ENCODE data around the gene KREMEN1. TPM values are rescaled to one million over a fixed set of nuclear protein-coding genes. Genes with fewer than 3 reads are reported as not detected.
A peak's percentile ranks its signal among the peaks of the same experiment; 100 is the strongest.

KREMEN1 gene
- total and polyA plus RNA-seq, 7 donors: 7.7 to 68.2 (median 17.5) TPM

DNA sequence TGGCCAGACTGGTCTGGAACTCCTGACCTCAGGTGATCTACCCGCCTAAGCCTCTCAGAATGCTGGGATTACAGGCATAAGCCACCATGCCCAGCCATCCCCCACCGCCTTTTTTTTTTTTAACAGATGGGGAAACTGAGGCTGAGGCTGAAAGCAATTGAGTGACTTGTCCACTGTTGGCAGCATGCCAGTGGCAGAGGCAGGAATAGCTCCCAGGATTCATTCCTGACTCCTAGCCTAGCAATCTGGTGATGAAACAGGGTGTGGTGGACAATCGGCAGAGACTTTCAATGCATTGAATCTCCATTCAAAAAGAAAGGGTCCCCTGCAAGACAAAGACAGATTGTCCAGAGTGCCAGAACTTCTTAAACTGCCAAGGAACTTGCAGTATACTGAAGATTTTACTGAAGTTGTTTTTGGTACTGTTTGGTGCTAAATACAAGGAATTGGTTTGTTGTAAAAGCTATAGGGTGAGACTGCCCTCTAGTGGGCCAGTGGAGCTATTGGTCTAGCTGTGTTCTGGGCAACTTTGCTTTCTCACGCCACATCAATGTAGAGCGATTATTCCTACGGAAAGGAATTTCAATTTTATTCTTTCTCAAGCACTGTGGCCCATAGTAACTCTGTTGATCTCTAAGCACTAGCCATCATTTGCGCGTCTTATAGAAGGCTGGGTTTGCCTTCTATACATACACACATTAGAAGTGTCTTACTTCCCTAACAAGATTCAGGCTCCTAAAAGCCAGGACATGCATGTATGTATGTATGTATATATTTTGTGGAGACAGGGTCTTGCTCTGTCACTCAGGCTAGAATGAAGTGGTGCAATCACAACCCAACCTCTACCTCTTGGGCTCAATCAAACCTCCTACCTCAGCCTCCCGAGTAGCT is 32.2 kb upstream of the KREMEN1 start:
- H3K4me3 ChIP-seq: no peak overlapping the region
- H3K27ac ChIP-seq: no peak overlapping the region
- peaks cover 0 to 22% of the 10 kb centered on the region in 2 donors for H3K36me3 ChIP-seq (ENCODE audit: insufficient read depth in 1 of 2, low read depth in 1 of 2)
- H3K27me3 ChIP-seq (ENCODE audit: insufficient read depth in 3 of 3, low read length in 2 of 3): no peaks in the 10 kb centered on the region
- H3K4me1 ChIP-seq: peaks cover 11% of the 10 kb centered on the region
- H3K9me3 ChIP-seq: no peaks in the 10 kb centered on the region
- intact Hi-C loops (cut with DNase I): loop anchor here (1.0 to 2.0 kb wide), 3 partner anchors 64 to 186 kb away; no protein-coding TSS in a partner anchor
- ATAC-seq: peak; percentile 71 to 84 (median 79)
- TF ChIP-seq, protein P1, sequence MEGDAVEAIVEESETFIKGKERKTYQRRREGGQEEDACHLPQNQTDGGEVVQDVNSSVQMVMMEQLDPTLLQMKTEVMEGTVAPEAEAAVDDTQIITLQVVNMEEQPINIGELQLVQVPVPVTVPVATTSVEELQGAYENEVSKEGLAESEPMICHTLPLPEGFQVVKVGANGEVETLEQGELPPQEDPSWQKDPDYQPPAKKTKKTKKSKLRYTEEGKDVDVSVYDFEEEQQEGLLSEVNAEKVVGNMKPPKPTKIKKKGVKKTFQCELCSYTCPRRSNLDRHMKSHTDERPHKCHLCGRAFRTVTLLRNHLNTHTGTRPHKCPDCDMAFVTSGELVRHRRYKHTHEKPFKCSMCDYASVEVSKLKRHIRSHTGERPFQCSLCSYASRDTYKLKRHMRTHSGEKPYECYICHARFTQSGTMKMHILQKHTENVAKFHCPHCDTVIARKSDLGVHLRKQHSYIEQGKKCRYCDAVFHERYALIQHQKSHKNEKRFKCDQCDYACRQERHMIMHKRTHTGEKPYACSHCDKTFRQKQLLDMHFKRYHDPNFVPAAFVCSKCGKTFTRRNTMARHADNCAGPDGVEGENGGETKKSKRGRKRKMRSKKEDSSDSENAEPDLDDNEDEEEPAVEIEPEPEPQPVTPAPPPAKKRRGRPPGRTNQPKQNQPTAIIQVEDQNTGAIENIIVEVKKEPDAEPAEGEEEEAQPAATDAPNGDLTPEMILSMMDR (IDR thresholded peaks at IDR 0.05): peak; percentile 98
- peak in 1 of 2 donors; percentile 68 for DNase-seq
- WGBS, 3 donors: 31 to 34% (median 33%) methylated on average over 9 of the region's 9 CpGs

DNA sequence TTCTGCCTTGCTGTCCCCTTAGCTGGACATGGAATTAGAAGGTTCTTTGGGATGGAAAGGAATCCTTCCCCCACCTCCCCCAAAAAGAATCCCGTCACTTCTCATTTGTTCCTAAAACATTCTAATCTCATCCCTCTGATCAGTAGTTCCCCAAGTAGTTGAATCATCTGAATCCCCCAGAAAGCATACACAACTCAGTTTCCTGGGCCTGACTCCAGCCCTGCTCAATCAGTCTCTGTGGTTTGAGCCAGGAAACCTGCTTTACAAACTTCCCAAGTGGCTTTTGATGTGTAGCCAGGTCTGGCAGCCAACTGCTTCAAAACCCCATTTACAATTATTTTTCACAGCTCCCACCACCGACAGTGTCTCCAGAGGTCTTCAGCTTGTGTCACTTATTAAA is 31.4 kb upstream of the KREMEN1 start:
- TF ChIP-seq, protein P1 (IDR thresholded peaks at IDR 0.05): no peak
- Histone ChIP-seq H3K27me3 (ENCODE audit: insufficient read depth in 3 of 3, low read length in 2 of 3) (no peaks in the 10 kb centered on the region), H3K36me3 (ENCODE audit: insufficient read depth in 1 of 2, low read depth in 1 of 2) (peaks cover 0 to 30% of the 10 kb centered on the region in 2 donors), H3K4me3 (no peak overlapping the region), H3K4me1 (peaks cover 11% of the 10 kb centered on the region), H3K27ac (no peak overlapping the region), H3K9me3 (no peaks in the 10 kb centered on the region)
- ATAC-seq (no peak), DNase-seq (no peak)
- 47 to 63% (median 53%) methylated on average over 2 of the region's 2 CpGs for WGBS, 3 donors
- intact Hi-C loops (cut with DNase I): loop anchor here (2.0 kb wide), 2 partner anchors 65 to 187 kb away; no protein-coding TSS in a partner anchor

DNA sequence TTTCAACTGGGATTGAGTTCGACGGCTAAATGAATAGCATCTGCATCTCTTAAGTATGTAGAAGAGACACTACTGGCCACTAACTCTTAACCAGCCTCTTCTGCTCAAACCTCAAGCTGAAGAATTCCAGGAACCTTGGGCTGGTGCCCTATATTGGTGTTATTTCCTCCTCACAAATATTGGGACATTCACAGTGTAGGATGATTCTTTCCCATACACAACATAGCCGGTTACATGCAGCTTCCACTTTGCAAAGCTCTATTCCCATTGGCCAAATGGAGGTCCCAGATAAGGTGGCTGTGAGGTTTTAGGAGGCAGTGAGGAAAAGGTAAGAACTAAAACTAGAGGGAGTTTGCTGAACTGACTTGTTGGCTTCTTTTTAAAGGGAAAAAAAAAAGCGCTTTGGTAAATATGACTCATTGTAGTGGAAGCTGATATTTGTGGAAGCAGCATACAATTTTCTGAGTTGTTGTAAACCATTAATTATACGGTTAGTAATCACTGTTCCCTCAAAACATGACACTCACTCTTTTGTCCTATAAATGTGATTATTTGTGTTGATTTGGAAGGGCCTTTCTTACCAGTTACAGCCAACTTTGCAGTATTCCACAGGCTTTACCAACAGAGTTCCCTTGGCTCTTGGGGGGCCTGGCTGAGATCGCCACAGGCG is 28.8 kb upstream of the KREMEN1 start:
- 78 to 89% (median 82%) methylated on average over 7 of the region's 7 CpGs for WGBS, 3 donors
- Histone ChIP-seq H3K36me3 (ENCODE audit: insufficient read depth in 1 of 2, low read depth in 1 of 2) (peaks cover 0 to 56% of the 10 kb centered on the region in 2 donors), H3K4me1 (peaks cover 11% of the 10 kb centered on the region), H3K27me3 (ENCODE audit: insufficient read depth in 3 of 3, low read length in 2 of 3) (no peaks in the 10 kb centered on the region), H3K9me3 (no peaks in the 10 kb centered on the region), H3K4me3 (no peak overlapping the region), H3K27ac (peak overlapping the region; percentile 37)
- no peak for ATAC-seq
- TF ChIP-seq, protein P1 (IDR thresholded peaks at IDR 0.05): no peak
- intact Hi-C loops (cut with DNase I): no loop called here
- no peak for DNase-seq

DNA sequence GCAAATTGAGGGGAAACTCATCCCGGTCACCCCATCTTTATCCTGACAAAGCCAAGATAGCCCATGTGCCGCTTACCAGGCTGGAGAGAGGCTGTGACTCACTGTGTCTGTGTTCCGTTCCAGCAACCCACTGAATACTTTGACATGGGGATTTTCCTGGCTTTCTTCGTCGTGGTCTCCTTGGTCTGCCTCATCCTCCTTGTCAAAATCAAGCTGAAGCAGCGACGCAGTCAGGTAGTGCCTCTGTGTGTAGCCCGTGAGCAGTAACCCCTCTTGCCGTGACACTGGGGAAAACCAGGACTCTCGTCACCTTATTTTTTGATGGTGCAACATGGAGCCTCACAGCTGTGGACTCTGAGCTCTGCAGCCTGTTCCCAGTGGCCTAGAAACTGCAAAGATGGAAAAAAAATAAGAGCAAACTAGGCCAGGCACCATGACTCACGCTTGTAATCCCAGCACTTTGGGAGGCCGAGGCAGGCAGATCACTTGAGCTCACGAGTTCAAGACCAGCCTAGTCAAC is 28.1 kb upstream of the KREMEN1 start:
- H3K27me3 ChIP-seq (ENCODE audit: insufficient read depth in 3 of 3, low read length in 2 of 3): no peaks in the 10 kb centered on the region
- TF ChIP-seq, protein P1 (IDR thresholded peaks at IDR 0.05): no peak
- peaks cover 0 to 63% of the 10 kb centered on the region in 2 donors for H3K36me3 ChIP-seq (ENCODE audit: insufficient read depth in 1 of 2, low read depth in 1 of 2)
- H3K27ac ChIP-seq: peak overlapping the region; percentile 37
- peak in 1 of 2 donors; percentile 69 for DNase-seq
- peaks cover 11% of the 10 kb centered on the region for H3K4me1 ChIP-seq
- 67 to 80% (median 69%) methylated on average over 13 of the region's 13 CpGs for WGBS, 3 donors
- intact Hi-C loops (cut with DNase I): no loop called here
- ATAC-seq: peak in 3 of 4 donors; percentile 30 to 37 (median 34)
- H3K9me3 ChIP-seq: no peaks in the 10 kb centered on the region
- no peak overlapping the region for H3K4me3 ChIP-seq
